NCI-H187 (cell line): Measurements from ENCODE around the gene RPLP2.
A peak's percentile ranks its signal among the peaks of the same experiment; 100 is the strongest.

Experiments
- DNase-seq, 2 experiments: peaks; one replicate each; lab custom pipeline; 2025; lab: John Stamatoyannopoulos, UW

Gene RPLP2

GRCh38 chr11:773830-774229 is 35.9 kb upstream of the RPLP2 start:
- no peak for DNase-seq

GRCh38 chr11:774873-775592 is 34.7 kb upstream of the RPLP2 start:
- DNase-seq, result no peak

- no peak for DNase-seq
Measured at GRCh38 chr11:776263-776560, 33.6 kb upstream of the RPLP2 start.

- DNase-seq, result no peak
Measured at GRCh38 chr11:776561-777287, 33.0 kb upstream of the RPLP2 start.

- DNase-seq, result peak; percentile 70 to 90
Measured at GRCh38 chr11:777288-778255, 32.2 kb upstream of the RPLP2 start, which contains the start of gene GATD1. TSS of gene GATD1 (minus strand) at chr11:777487. CDS start at chr11:777462, 25 bp downstream.

DNA sequence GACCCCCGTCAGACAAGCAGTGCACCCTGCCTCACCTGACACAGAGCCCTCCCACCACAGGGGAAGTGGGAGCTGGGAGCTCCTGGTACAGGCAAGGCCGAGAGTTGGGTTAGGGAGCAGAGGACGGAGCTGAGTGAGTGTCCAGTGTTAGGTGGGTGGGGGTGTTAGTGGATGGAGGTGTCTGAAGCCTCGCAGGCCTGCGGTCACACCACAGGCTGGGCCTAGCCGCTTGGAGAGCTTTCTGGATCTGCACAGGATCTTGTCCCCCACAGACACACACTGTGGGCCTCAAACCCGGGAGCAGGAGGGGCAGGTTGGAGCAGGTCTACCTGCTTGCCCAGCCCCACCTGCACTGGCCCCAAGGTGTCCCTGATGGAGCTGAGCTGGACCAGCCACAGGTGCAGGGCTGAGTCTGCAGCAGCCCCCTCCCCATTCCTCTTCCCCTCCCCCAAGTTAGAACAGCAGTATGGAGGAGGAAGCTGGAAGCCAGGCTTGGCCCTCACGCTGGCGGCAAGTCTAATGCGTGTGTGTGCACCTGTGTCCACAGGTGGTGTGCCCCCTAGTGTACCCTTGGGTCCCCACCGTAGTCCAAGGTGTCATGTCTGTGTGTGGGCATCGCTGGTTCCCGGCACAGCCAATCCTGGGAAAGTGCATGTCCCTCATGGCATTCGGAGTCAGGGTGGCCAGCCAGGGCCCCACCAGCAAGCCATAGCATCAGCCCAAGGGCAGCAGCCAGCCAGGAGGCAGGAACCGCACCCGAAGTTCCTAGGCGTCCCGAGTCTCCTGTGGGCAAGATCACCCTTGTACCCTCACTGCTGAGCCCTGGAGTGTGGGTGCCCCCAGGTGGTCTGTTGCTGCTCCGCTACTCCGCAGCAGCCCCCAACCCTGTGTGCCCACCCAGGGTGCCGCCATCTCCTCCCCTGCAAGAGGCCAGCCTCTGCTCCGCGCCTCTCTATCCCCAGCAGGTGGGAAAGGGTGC is 30.5 kb upstream of the RPLP2 start:
- DNase-seq, result no peak

DNA sequence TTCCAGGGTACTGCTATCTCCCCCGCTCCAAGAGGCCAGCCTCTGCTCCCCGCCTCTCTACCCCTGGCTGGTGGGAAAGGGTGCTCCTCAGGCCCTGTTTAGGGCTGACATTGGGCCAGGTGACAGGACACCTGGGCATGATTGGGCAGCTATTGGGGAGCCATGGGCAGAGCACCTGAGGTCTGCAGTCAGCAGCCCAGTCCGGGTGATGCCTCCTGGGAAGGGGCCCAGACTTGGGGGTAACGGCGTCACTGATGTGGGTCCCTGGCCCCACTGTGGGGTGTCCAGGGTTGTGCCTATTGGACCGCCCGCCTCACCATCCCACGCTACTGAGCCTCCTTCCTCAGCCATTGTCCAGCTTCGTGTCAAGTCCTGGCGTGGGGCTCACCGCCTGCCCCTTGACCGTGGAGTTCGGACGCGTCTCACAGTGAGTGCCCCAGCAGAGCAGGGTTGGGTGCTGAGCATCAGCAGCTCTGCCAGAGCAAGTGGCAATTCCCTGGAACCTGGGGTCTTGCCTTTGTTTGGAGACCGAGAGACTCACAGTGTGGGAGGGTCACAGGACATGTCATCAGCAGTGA is 29.7 kb upstream of the RPLP2 start:
- no peak for DNase-seq

DNA sequence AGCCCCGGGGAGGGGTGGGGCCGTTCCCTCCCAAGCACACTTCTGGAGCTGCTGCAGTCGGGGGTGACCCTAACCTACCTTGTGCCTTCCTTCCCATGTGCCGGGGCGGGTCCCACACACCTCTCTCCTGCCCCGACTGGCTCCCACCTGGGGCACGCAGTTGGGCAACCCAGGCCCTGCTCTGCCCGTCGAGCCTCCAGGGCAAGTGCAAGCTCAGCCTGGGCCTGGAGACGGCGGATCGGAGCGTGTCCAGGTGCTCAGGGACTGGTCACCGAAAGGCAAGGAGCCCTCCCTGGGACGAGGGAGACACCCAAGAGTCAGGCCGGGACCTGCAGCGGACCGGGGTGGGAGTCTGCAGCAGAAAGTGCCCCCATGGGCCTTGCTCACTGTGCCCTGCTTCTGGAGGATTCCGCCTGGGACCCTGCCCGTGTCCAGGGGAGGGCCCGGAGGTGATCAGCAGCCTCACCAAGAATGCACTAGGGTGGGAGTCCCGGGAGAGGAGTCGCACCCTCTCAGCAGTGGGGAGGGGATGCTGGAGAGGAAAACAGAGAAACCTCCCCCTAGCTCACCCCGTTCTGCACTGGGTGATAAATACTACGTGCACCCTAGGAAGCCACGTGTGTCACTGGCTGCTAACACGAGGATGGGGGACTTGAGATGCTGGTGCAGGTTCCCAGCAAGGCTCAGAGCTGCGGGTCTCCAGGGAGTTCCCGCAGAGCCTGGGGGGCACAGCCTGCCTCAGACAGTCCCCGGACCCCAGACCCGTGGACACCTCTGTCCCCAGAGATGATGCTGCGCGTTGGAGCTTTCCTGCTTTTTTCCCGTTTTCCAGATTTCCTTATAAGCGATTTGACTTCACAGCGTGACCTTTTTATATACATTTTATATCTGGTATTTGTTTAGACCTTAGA is 27.2 kb upstream of the RPLP2 start:
- DNase-seq, result no peak

DNA sequence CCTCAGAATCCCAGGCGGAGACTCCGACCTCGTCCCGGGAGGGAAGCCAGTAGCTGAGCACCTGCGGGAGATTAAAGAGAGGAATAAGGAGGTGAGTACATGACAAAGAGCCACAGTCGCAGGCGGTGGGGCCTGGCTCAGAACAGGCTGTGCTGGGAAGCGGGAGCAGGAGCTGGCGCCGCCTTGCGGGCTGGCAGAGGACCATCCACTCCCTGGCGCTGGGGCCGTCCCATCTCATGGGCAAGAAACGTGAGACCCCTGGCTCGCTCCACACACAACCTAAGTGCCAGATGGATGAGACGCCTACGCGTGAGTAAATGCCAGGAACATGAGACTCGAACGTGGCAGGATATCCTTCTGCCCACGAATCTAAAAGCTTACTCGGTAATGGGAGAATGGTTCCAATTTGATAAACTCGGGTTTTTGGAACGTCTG is 26.2 kb upstream of the RPLP2 start:
- DNase-seq, result peak; percentile 31 to 81

DNA sequence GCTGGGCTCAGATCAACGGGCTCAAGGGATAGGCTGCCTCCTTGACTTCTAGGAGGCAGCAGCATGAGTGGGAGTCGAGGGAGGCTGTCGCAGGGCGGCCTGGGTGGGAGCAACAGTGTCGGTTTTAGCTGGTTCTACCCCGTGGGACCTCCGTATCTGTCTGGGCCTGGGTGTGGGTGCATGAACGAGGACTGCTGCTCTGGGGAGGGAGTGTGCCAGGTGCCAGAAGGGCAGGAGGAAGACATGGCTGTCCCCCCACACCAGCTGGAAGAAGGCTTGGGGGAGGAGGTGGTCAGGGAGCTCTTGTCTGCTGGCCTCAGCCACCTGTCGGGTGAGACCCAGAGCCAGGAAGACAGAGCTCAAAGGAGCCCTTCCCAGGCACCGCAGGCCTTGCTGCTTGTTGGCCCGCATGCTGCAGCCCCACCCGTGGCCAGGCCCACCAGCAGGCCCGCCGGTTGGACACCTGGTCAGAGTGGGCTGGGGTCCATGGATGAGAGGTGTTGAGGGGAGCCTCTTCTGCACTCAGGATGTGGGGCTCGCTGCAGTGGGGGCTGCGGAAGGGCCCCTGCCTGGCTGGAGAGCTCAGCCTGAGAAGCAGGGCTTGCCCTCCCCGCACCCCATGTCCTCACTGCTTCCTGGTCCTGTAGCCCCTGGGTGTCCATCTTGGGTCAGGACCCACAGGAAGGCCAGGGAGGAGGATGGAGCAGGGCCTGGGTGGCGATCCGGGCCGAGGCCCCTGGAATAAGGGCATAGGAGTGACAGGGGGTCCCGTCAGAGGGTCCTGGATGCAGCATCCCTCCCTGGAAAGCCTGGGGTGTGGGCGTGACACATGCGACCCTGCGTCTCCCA is 23.3 kb upstream of the RPLP2 start:
- DNase-seq, result no peak

GRCh38 chr11:787084-787675 is 22.6 kb upstream of the RPLP2 start:
- DNase-seq, result no peak

DNA sequence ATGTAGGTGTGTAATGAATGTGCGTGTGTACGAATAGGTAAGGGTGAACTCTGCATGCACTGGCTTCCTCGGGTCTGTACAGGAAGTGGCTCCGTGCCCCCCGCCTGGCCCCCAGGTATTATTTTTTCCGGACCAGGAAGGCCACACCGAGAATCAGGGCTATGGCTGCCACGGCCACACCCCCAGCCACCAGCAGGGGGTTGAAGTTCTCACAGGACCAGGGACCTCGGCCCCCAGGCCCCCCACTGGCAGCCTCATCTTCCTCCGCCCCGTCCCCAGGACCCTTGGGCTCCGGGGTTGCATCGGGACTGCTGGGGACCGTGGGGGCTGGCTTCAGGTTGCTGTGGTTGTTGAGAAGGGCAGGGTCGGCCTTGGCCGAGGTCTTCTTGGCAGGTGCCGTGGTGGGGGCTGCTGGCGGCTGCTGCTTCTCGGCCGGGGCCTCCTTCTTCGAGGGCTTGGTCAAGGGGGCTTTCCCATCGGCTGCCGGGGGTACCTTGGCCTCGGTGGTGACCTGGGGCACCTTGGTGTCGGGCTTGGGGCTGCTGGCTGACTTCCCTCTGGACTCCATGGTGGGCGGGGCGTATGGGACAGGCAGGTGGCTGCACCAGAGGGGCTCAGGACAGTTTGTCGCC is 21.6 kb upstream of the RPLP2 start:
- DNase-seq, result no peak

GRCh38 chr11:788953-789940 is 20.5 kb upstream of the RPLP2 start:
- DNase-seq, result no peak

GRCh38 chr11:789943-790342 is 19.8 kb upstream of the RPLP2 start, which contains the start of gene CEND1:
TSS of gene CEND1 (minus strand) at chr11:790090. CDS start at chr11:788576, 1,514 bp downstream.
- peak in 1 of 2 experiments; percentile 34 for DNase-seq

DNA sequence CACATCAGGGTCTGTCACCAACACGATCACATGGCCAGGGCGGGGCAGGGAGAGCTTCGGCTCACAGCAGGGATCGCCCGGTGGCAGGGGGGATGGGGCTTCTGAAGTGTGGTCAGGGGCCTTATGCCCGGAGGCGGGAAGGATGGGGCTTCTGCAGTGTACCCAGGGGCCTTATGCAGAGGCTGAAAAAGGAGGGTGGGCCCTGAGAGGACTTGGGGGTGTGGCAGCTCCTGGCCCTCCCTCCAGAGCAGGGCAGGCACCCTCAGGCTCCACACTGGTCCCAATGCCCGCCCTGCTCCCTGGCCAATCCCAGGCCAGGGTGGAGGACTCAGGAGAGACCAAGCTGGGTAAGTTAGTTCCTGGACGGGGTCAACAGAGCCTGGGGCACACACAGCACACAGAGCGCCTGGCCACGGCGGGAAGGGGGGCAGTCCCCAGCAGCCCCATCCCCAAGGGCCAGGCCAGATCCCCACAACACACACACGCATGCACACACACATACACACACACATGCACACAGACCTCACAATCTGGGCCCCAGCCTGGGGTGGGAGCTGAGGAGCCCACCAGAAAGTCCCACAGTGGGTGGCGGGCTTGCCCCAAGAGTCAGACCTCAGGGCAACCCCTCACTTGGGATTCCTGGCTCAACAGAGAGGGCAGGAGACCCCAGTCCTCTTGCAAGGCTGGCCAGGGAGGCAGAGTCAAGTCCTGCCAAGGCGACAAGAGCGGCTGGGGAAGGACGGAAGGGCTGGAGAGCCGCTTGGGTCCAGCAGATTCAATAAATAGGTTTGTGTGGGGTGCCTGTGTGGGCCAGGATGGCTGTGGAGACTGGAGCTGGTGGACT is 18.8 kb upstream of the RPLP2 start:
- no peak for DNase-seq
